K562 (cell line): ENCODE data around the gene EFCAB13. TPM values are rescaled to one million over a fixed set of nuclear protein-coding genes. Genes with fewer than 3 reads are reported as not detected.

Source experiments
- ATF1 ChIP-seq, 2 experiments: fragments of 450-650 bp in 1 of 2; IDR thresholded peaks; 2 replicates each; pipeline ENCODE4 v1.6.1; 2016; ENCODE audit warnings: missing compliant biosample characterization in 1 of 2, missing genetic modification characterization in 1 of 2
- CBFA2T2 ChIP-seq: fragments of 450-650 bp; conservative IDR thresholded peaks from 2 replicates; pipeline ENCODE4 v1.6.1; 2017; ENCODE audit warnings: mild to moderate bottlenecking
- CTCF ChIP-seq, 3 experiments: IDR thresholded peaks in 2 of 3; conservative IDR thresholded peaks in 1 of 3; 2 replicates each; pipeline ENCODE4 v1.5.1; 2011 to 2012; ENCODE audit warnings: low read length in 3 of 3, mild to moderate bottlenecking in 3 of 3, control low read depth in 2 of 3, improper control_type of control experiment in 1 of 3, inconsistent platforms in 1 of 3, low read depth in 1 of 3, mixed read lengths in 1 of 3, moderate library complexity in 1 of 3; ENCODE audit not compliant: insufficient read depth in 2 of 3
- DPF2 ChIP-seq: fragments of 450-650 bp; IDR thresholded peaks from 2 replicates; pipeline ENCODE4 v1.6.1; 2016
- EHMT2 ChIP-seq: fragments of 450-650 bp; IDR thresholded peaks from 2 replicates; pipeline ENCODE4 v1.6.1; 2018; ENCODE audit warnings: antibody characterized with exemption
- ELF4 ChIP-seq: fragments of 450-650 bp; formaldehyde crosslinking; IDR thresholded peaks from 2 replicates; pipeline ENCODE4 v1.4.0; 2022; ENCODE audit warnings: missing genetic modification characterization
- HBP1 ChIP-seq: fragments of 450-650 bp; formaldehyde crosslinking; IDR thresholded peaks from 2 replicates; pipeline ENCODE4 v1.4.0; 2022; ENCODE audit warnings: missing genetic modification characterization
- MECOM ChIP-seq: fragments of 250-450 bp; sonication (Bioruptor Pico); IDR thresholded peaks from 2 replicates; pipeline ENCODE4 v1.8.0; 2022; ENCODE audit warnings: inconsistent platforms
- MTF1 ChIP-seq: fragments of 250-450 bp; sonication (Bioruptor Pico); IDR thresholded peaks from 2 replicates; pipeline ENCODE4 v1.9.0; 2021; ENCODE audit warnings: moderate library complexity, mild to moderate bottlenecking, inconsistent platforms, borderline replicate concordance
- NBN ChIP-seq: fragments of 450-650 bp; IDR thresholded peaks from 2 replicates; pipeline ENCODE4 v1.6.1; 2016; ENCODE audit warnings: low read depth, mild to moderate bottlenecking
- NCOA2 ChIP-seq, 2 experiments: fragments of 450-650 bp; IDR thresholded peaks; 2 replicates each; pipeline ENCODE4 v1.6.1; 2018; ENCODE audit warnings: mild to moderate bottlenecking in 2 of 2, moderate library complexity in 1 of 2; ENCODE audit not compliant: partially characterized antibody in 2 of 2
- NUFIP1 ChIP-seq: fragments of 450-650 bp; IDR thresholded peaks from 2 replicates; pipeline ENCODE4 v1.6.1; 2018; ENCODE audit not compliant: partially characterized antibody
- PBX2 ChIP-seq, 2 experiments: IDR thresholded peaks in 1 of 2; conservative IDR thresholded peaks in 1 of 2; 2 replicates each; pipeline ENCODE4 v1.6.1; 2016; ENCODE audit warnings: low read depth in 2 of 2, mild to moderate bottlenecking in 1 of 2, missing compliant biosample characterization in 1 of 2, missing genetic modification characterization in 1 of 2, moderate library complexity in 1 of 2
- PRMT5 ChIP-seq: sonication (generic); formaldehyde crosslinking; IDR thresholded peaks from 2 replicates; pipeline ENCODE4 v1.5.0; 2020; ENCODE audit warnings: missing genetic modification reagents
- TCF3 ChIP-seq: sonication (generic); formaldehyde crosslinking; IDR thresholded peaks from 2 replicates; pipeline ENCODE4 v1.4.0; 2020; ENCODE audit warnings: mild to moderate bottlenecking, missing genetic modification reagents
- ZNF239 ChIP-seq: fragments of 250-450 bp; sonication (Bioruptor Pico); IDR thresholded peaks from 2 replicates; pipeline ENCODE4 v1.4.0; 2020; ENCODE audit warnings: mild to moderate bottlenecking
- polyA plus RNA-seq, 8 experiments: library from polyadenylated mRNA; depleted of rRNA in 4 of 8; stranded (reverse) in 5 of 8; unstranded in 3 of 8; fragments of >200 nt; fragmentation: Nextera tagmentation in 2 of 8; fragmentation: Illumina TruSeq in 1 of 8; extraction: Ambion mirVana in 2 of 8; extraction: Trizol in 1 of 8; gene quantifications; 2 replicates each; pipeline versions ENCODE4 v1.2.1 to v1.2.3, GENCODE V29; 2011 to 2014; ENCODE audit warnings: inconsistent platforms in 1 of 8, missing spikeins in 1 of 8
- total RNA-seq, 7 experiments: library from RNA; depleted of rRNA in 6 of 7; stranded (reverse); fragments of >200 nt in 6 of 7; fragmentation: Illumina TruSeq in 2 of 7; extraction: Trizol in 2 of 7; gene quantifications; 2 replicates each; pipeline versions ENCODE4 v1.2.1 to v1.2.3, GENCODE V29; 2011 to 2021; ENCODE audit warnings: low replicate concordance in 1 of 7
- TF ChIP-seq, protein P1 (sequence below): fragments of 250-450 bp; sonication (Bioruptor Pico); IDR thresholded peaks from 2 replicates; pipeline ENCODE4 v1.8.0; 2021; ENCODE audit warnings: mild to moderate bottlenecking, moderate library complexity
- TF ChIP-seq, protein P2 (sequence below): fragments of 450-650 bp; IDR thresholded peaks from 2 replicates; pipeline ENCODE4 v1.6.1; 2016
- TF ChIP-seq, protein P3 (sequence below): sonication (generic); formaldehyde crosslinking; IDR thresholded peaks from 2 replicates; pipeline ENCODE4 v1.9.0; 2022; ENCODE audit warnings: mild to moderate bottlenecking, missing genetic modification reagents

Gene EFCAB13
- total and polyA plus RNA-seq, 9 of the 15 experiments (the other 6 are each of a cell fraction or from before 2014, with no cell fraction given) = 0.32 to 1.3 (median 0.95) TPM

DNA sequence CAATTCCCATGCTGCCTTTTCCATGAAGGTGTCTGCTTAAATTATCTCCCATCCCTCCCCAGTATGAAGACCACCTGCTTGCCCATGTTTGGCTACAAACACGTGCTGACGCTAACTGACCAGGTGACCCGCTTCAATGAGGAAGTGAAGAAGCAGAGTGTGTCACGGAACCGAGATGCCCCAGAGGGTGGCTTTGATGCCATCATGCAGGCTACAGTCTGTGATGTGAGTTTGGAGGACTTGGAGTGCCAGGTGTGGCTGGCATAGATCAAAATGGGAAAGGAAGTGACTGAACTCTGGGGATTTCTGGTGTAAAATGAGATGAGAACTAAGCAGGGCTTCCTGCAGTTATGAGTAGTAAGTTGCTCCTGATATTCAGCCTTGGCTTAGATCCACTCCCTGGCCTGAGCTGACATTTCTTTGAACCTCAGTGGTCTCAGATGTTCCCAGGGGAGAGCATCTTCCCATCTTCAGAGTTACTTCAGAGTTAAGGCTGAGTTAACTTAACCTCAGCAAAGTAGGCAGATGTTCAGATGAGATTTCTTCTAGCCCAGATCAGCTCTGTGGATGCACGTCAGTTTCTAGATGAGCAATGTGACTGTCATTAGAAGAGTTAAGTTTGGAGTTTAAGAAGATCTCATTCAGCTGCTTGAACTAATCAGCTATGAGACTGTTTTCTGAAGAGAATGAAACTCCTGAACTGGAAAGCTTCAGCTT, 37.4 kb upstream of the EFCAB13 start (continued):
- no peak for TF ChIP-seq HBP1 (CRISPR knock-in tag)
- TF ChIP-seq MTF1 = no peak
- no peak for TF ChIP-seq MECOM (CRISPR knock-in tag)
- no peak for TF ChIP-seq ELF4 (CRISPR knock-in tag)
- peak; percentile 27; the same call in 1 of the 2 replicates for TF ChIP-seq TCF3 (CRISPR knock-in tag)
- no peak for TF ChIP-seq ZNF239 (CRISPR knock-in tag)
- TF ChIP-seq, protein P1, sequence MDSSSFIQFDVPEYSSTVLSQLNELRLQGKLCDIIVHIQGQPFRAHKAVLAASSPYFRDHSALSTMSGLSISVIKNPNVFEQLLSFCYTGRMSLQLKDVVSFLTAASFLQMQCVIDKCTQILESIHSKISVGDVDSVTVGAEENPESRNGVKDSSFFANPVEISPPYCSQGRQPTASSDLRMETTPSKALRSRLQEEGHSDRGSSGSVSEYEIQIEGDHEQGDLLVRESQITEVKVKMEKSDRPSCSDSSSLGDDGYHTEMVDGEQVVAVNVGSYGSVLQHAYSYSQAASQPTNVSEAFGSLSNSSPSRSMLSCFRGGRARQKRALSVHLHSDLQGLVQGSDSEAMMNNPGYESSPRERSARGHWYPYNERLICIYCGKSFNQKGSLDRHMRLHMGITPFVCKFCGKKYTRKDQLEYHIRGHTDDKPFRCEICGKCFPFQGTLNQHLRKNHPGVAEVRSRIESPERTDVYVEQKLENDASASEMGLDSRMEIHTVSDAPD (CRISPR knock-in tag) = no peak
- TF ChIP-seq, protein P2, sequence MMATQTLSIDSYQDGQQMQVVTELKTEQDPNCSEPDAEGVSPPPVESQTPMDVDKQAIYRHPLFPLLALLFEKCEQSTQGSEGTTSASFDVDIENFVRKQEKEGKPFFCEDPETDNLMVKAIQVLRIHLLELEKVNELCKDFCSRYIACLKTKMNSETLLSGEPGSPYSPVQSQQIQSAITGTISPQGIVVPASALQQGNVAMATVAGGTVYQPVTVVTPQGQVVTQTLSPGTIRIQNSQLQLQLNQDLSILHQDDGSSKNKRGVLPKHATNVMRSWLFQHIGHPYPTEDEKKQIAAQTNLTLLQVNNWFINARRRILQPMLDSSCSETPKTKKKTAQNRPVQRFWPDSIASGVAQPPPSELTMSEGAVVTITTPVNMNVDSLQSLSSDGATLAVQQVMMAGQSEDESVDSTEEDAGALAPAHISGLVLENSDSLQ = peak; percentile 44
- TF ChIP-seq, protein P3, sequence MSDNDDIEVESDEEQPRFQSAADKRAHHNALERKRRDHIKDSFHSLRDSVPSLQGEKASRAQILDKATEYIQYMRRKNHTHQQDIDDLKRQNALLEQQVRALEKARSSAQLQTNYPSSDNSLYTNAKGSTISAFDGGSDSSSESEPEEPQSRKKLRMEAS (CRISPR knock-in tag) = 0 out of 2 replicates have a peak, but pooled peaks have one; percentile 32
- TF ChIP-seq PBX2 (CRISPR knock-in tag; IDR thresholded peaks at IDR 0.05; ENCODE audit: low read depth) = no peak
- 0 out of 2 replicates have a peak, but pooled peaks have one; percentile 5 for TF ChIP-seq PBX2 (tag; conservative IDR thresholded peaks at IDR 0.05; ENCODE audit: low read depth)
- TF ChIP-seq PRMT5 (CRISPR knock-in tag) = no peak
- TF ChIP-seq DPF2 = peak; percentile 38; the same call in 1 of the 2 replicates
- no peak for TF ChIP-seq ATF1 (CRISPR knock-in tag; IDR thresholded peaks at IDR 0.05)
- no peak for TF ChIP-seq ATF1 (tag; IDR thresholded peaks at IDR 0.05)
- TF ChIP-seq EHMT2 = no peak
- TF ChIP-seq NCOA2 (IDR thresholded peaks at IDR 0.05; ENCODE audit: partially characterized antibody in 2 of 2) = no peak
- no peak for TF ChIP-seq NUFIP1
- TF ChIP-seq CBFA2T2 = 0 out of 2 replicates have a peak, but pooled peaks have one; percentile 11
- TF ChIP-seq CTCF (IDR thresholded peaks at IDR 0.05 in 2 of 3, conservative IDR thresholded peaks at IDR 0.05 in 1 of 3; ENCODE audit: insufficient read depth in 2 of 3, low read depth in 1 of 3, low read length in 3 of 3) = no peak
- TF ChIP-seq NBN = no peak
